GM23338 (cell line): Measurements from ENCODE around the gene SDR39U1. TPM values are rescaled to one million over a fixed set of nuclear protein-coding genes. Genes with fewer than 3 reads are reported as not detected.

Experiments used
- CREB1 ChIP-seq: fragments of 250-450 bp; sonication (Bioruptor Pico); IDR thresholded peaks from 2 replicates; pipeline ENCODE4 v1.5.0; 2020; ENCODE audit warnings: low read depth, mild to moderate bottlenecking, moderate library complexity
- CTCF ChIP-seq, 2 experiments: fragments of 200-600 bp in 1 of 2; sonication (generic) in 1 of 2; conservative IDR thresholded peaks; 2 replicates each; pipeline versions ENCODE4 v1.5.1 to v1.6.1; 2016 to 2017; ENCODE audit warnings: antibody characterized with exemption in 2 of 2, low read depth in 2 of 2, mild to moderate bottlenecking in 2 of 2, moderate library complexity in 1 of 2
- JUNB ChIP-seq: IDR thresholded peaks from one replicate; pipeline ENCODE4 v1.6.1; 2016; ENCODE audit warnings: antibody characterized with exemption; ENCODE audit not compliant: unreplicated experiment
- NANOG ChIP-seq: IDR thresholded peaks from 2 replicates; pipeline ENCODE4 v1.6.1; 2016; ENCODE audit warnings: antibody characterized with exemption, borderline replicate concordance
- POLR2AphosphoS5 ChIP-seq: IDR thresholded peaks from 2 replicates; pipeline ENCODE4 v1.6.1; 2016; ENCODE audit warnings: antibody characterized with exemption, low read depth
- STAT1 ChIP-seq: IDR thresholded peaks from one replicate; pipeline ENCODE4 v1.6.1; 2016; ENCODE audit warnings: antibody characterized with exemption; ENCODE audit not compliant: unreplicated experiment
- ZNF331 ChIP-seq: fragments of 250-450 bp; sonication (Bioruptor Pico); IDR thresholded peaks from 2 replicates; pipeline ENCODE4 v1.5.0; 2020; ENCODE audit warnings: low read depth, mild to moderate bottlenecking, moderate library complexity
- ZNF462 ChIP-seq: fragments of 250-450 bp; sonication (Bioruptor Pico); IDR thresholded peaks from 2 replicates; pipeline ENCODE4 v1.5.0; 2020; ENCODE audit warnings: mild to moderate bottlenecking, moderate library complexity
- polyA plus RNA-seq: library from polyadenylated mRNA; unstranded; fragments of >200 nt; fragmentation: Nextera tagmentation; extraction: Ambion mirVana; gene quantifications from 2 replicates; pipeline ENCODE4 v1.2.1, GENCODE V29; 2016
- total RNA-seq: library from RNA; depleted of rRNA; stranded (reverse); fragments of >200 nt; shearing (Covaris generic); gene quantifications from 2 replicates; pipeline ENCODE4 v1.2.3, GENCODE V29; 2014

SDR39U1 gene
- total and polyA plus RNA-seq, 2 experiments from 2014 or later: 22.9 to 66.5 TPM

- TF ChIP-seq ZNF462 (CRISPR knock-in tag) (no peak), NANOG (no peak), JUNB (no peak), CREB1 (no peak), ZNF331 (CRISPR knock-in tag) (no peak), CTCF (conservative IDR thresholded peaks at IDR 0.05; ENCODE audit: low read depth in 2 of 2) (no peak), POLR2AphosphoS5 (no peak), STAT1 (no peak)
Measured at GRCh38 chr14:24434036-24434435, 8.5 kb downstream of the SDR39U1 start (continued).
